LNCaP clone FGC (cell line): ENCODE measurements around the gene NDUFS7.

ENCODE experiments used
- DNase-seq: peaks from one replicate; pipeline ENCODE4 v3.0.0-alpha.2; 2011; ENCODE audit warnings: low read depth
- H3K4me3 ChIP-seq: 2 replicates; pipeline ENCODE4 v1.5.1; 2011; ENCODE audit warnings: mild to moderate bottlenecking, low read depth, low read length, control low read depth
- CTCF ChIP-seq: IDR thresholded peaks from 2 replicates; pipeline ENCODE4 v1.5.1; 2012; ENCODE audit warnings: mild to moderate bottlenecking; ENCODE audit not compliant: control insufficient read depth, insufficient read depth; ENCODE audit errors: extremely low read depth

NDUFS7 gene

GRCh38 chr19:1402411-1403070, 18.8 kb downstream of the NDUFS7 start:
- TF ChIP-seq CTCF, result no peak
- DNase-seq, result no peak
- no peak overlapping the region for H3K4me3 ChIP-seq

DNA sequence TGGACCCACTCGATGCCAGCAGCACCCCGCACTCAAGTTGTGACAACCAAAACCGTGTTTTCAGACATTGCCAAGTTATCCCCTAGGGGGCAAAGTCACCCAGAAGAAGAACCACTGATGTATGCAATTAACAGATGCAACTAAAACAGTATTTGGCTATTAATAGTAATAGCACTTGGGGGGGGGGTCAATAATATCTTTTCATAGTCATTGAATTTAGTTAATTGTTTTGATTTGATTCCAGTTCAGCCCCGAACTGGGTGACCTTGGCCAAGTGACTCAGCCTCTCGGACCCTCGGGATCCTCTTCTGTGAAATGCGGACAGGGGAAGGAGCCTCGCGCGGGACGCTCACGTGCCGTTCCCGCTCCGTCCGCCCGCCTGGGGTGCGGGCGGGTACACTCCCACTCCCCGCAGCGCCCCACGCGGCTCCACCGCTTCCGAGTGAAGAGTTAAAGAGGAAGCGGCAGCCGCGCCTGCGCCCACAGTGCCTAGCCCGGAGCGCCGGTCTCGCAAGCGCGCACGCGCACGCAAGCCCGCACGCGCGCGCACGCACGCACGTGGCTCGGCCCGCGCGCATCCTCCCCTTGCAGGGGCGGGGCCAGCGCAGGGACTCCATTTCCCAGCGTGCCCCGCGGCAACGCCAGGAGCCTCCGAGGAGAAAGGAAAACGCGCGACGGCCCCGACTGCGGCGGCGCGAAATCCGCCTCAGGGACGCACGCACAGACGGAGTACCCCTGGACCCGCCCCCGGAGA, 23.2 kb downstream of the NDUFS7 start:
- TF ChIP-seq CTCF, result peak; percentile 46
- DNase-seq, result peak; percentile 88
- peak overlapping the region; percentile 60 for H3K4me3 ChIP-seq

GRCh38 chr19:1407528-1408299, 24.0 kb downstream of the NDUFS7 start, which contains the start of gene DAZAP1:
DAZAP1 (plus strand) TSS chr19:1407586; CDS start chr19:1407774, 188 bp downstream.
- peak within 1 kb of the TSS; percentile 93 for H3K4me3 ChIP-seq
- no peak for TF ChIP-seq CTCF
- no peak for DNase-seq

GRCh38 chr19:1408300-1409203, 24.8 kb downstream of the NDUFS7 start:
- H3K4me3 ChIP-seq, result peak overlapping the region; percentile 93
- no peak for DNase-seq
- TF ChIP-seq CTCF, result no peak

DNA sequence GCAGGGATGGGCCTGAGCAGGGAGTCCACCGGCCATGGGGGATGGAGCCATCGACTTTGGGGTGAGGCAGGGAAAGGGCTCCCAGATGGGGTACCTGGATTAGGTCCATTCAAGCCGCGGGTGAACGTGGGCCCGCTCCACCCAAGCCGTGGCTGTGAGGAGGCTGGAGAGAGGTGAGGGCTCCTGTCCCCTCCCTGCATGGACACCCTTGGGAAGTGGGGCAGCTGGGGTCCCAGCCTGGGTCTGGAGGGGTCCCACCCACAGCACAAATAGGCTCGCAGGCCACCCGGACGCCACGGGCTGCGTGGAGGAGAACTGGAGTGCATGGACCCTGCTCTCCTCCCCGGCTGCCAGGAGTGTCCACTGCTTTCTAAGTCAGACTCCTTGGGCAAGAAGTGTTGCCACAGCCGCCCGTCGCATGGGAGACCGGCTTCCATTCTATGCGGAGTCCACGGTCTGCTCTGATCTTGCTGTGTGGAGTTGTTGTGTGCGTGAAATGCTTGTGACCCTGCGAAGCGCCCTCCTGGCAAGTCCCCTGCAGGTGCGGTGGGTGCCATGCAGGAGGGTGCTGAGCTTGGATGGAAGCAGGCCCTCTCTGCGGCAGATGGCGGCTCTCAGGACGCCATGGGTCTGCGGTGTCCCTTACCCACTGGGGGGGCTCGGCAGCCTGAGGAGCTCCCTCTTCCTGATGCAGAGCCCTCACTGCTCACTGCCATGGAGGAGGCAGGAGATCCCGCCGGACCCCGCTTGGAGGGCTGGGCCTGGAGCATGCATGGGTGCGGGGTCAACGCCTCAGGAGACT, 25.7 kb downstream of the NDUFS7 start:
- no peak for TF ChIP-seq CTCF
- DNase-seq, result no peak
- peak overlapping the region; percentile 93 for H3K4me3 ChIP-seq
